GM18526 (cell line): ENCODE measurements around the gene ZNF644.
A peak's percentile ranks its signal among the peaks of the same experiment; 100 is the strongest.

Source experiments
- POLR2A ChIP-seq: IDR thresholded peaks from 3 replicates; pipeline ENCODE4 v1.6.1; 2011; ENCODE audit not compliant: insufficient read length; ENCODE audit errors: extremely low read depth

ZNF644 gene

GRCh38 chr1:91021686-91022517, at the start of gene ZNF644:
ZNF644 (minus strand) TSS chr1:91022035; CDS start chr1:90982353, 39,682 bp downstream.
- TF ChIP-seq POLR2A = peak; percentile 84

- TF ChIP-seq POLR2A = no peak
Measured at GRCh38 chr1:91070298-91070697, 48.5 kb upstream of the ZNF644 start.

GRCh38 chr1:91066538-91066937, 44.7 kb upstream of the ZNF644 start:
- TF ChIP-seq POLR2A = no peak

GRCh38 chr1:91065337-91065736, 43.5 kb upstream of the ZNF644 start:
- no peak for TF ChIP-seq POLR2A

GRCh38 chr1:91059157-91059556, 37.3 kb upstream of the ZNF644 start:
- no peak for TF ChIP-seq POLR2A

- TF ChIP-seq POLR2A = no peak
Measured at GRCh38 chr1:91057784-91058183, 35.9 kb upstream of the ZNF644 start.

- TF ChIP-seq POLR2A = no peak
Measured at GRCh38 chr1:91054780-91055481, 33.1 kb upstream of the ZNF644 start.

- TF ChIP-seq POLR2A = no peak
Measured at GRCh38 chr1:91053630-91054029, 31.8 kb upstream of the ZNF644 start.

GRCh38 chr1:91046766-91047165, 24.9 kb upstream of the ZNF644 start:
- TF ChIP-seq POLR2A = no peak

GRCh38 chr1:91045284-91045683, 23.4 kb upstream of the ZNF644 start:
- no peak for TF ChIP-seq POLR2A

GRCh38 chr1:91038582-91038981, 16.7 kb upstream of the ZNF644 start:
- no peak for TF ChIP-seq POLR2A

- no peak for TF ChIP-seq POLR2A
Measured at GRCh38 chr1:91036894-91037829, 15.3 kb upstream of the ZNF644 start.

- TF ChIP-seq POLR2A = no peak
Measured at GRCh38 chr1:91032349-91032748, 10.5 kb upstream of the ZNF644 start.

GRCh38 chr1:91031081-91031480, 9.2 kb upstream of the ZNF644 start:
- TF ChIP-seq POLR2A = no peak

GRCh38 chr1:91026777-91027176, 4.9 kb upstream of the ZNF644 start:
- TF ChIP-seq POLR2A = no peak
